Ishikawa (cell line): ENCODE data around the gene KRT23.

ENCODE experiments used
- CREB1 ChIP-seq: IDR thresholded peaks from 2 replicates; pipeline ENCODE4 v1.6.1; 2012; ENCODE audit warnings: low read depth
- EGR1 ChIP-seq: IDR thresholded peaks from 2 replicates; pipeline ENCODE4 v1.6.1; 2012
- MAX ChIP-seq: IDR thresholded peaks from 2 replicates; pipeline ENCODE4 v1.6.1; 2012
- NFIC ChIP-seq: IDR thresholded peaks from 2 replicates; pipeline ENCODE4 v1.6.1; 2012
- REST ChIP-seq: IDR thresholded peaks from 2 replicates; pipeline ENCODE4 v1.6.1; 2012; ENCODE audit warnings: low read depth, mild to moderate bottlenecking
- TAF1 ChIP-seq: IDR thresholded peaks from 2 replicates; pipeline ENCODE4 v1.6.1; 2012; ENCODE audit warnings: low read depth, mild to moderate bottlenecking
- YY1 ChIP-seq: IDR thresholded peaks from 2 replicates; pipeline ENCODE4 v1.6.1; 2012; ENCODE audit warnings: low read depth
- ZBTB7A ChIP-seq: IDR thresholded peaks from 2 replicates; pipeline ENCODE4 v1.6.1; 2012; ENCODE audit warnings: low read depth

- TF ChIP-seq TAF1, result no peak
- no peak for TF ChIP-seq ZBTB7A
- no peak for TF ChIP-seq EGR1
- no peak for TF ChIP-seq CREB1
- no peak for TF ChIP-seq REST
- no peak for TF ChIP-seq YY1
- no peak for TF ChIP-seq MAX
- TF ChIP-seq NFIC, result no peak
Observed at GRCh38 chr17:40953881-40954280, 16.4 kb upstream of the KRT23 start.
